Esophagus muscularis mucosa (tissue), 4 donors: Measurements from ENCODE around the gene PRKCD. TPM values are rescaled to one million over a fixed set of nuclear protein-coding genes. Genes with fewer than 3 reads are reported as not detected.

Experiments
- DNase-seq: peaks from one replicate; pipeline ENCODE4 v3.0.0-alpha.2; 2017; ENCODE audit errors: extremely low spot score
- H3K27ac ChIP-seq, 4 donors: fragments of 200-600 bp; sonication (generic); replicated peaks in 1 of 4; 1 replicate in 3 of 4; 2 replicates in 1 of 4; pipeline ENCODE4 v1.5.1; 2016 to 2019; ENCODE audit warnings: mild to moderate bottlenecking in 1 of 4
- H3K27me3 ChIP-seq, 4 donors: fragments of 200-600 bp; sonication (generic); one replicate each; pipeline versions ENCODE4 v1.5.1 to v1.6.0; 2016 to 2019
- H3K36me3 ChIP-seq, 4 donors: fragments of 200-600 bp; sonication (generic); one replicate each; pipeline ENCODE4 v1.5.1; 2016 to 2019
- H3K4me1 ChIP-seq, 4 donors: fragments of 200-600 bp; sonication (generic); one replicate each; pipeline ENCODE4 v1.5.1; 2016 to 2019
- H3K4me3 ChIP-seq, 4 donors: fragments of 200-600 bp; sonication (generic); 1 replicate in 2 of 4; 2 replicates in 2 of 4; pipeline ENCODE4 v1.5.1; 2016 to 2019; ENCODE audit warnings: mild to moderate bottlenecking in 4 of 4, moderate library complexity in 1 of 4
- H3K9me3 ChIP-seq, 4 donors: fragments of 200-600 bp; sonication (generic); 1 replicate in 3 of 4; 2 replicates in 1 of 4; pipeline ENCODE4 v1.5.1; 2016 to 2019
- EP300 ChIP-seq: sonication (generic); formaldehyde crosslinking; IDR thresholded peaks from one replicate; pipeline ENCODE4 v1.6.1; 2017; ENCODE audit warnings: antibody characterized with exemption
- POLR2A ChIP-seq: fragments of 450-650 bp; IDR thresholded peaks from one replicate; pipeline ENCODE4 v1.6.1; 2017; ENCODE audit warnings: antibody characterized with exemption, moderate library complexity, mild to moderate bottlenecking, low read depth
- POLR2AphosphoS5 ChIP-seq, 2 donors: sonication (generic); formaldehyde crosslinking; IDR thresholded peaks; one replicate each; pipeline ENCODE4 v1.6.1; 2017; ENCODE audit warnings: antibody characterized with exemption in 2 of 2
- WGBS: methylation state at CpG from one replicate; pipeline ENCODE4 v1.1.5; 2018; 5-methylcytosine and 5-hydroxymethylcytosine counted together
- intact Hi-C: fragments of 100-400 bp; cut with DNase I; formaldehyde crosslinking; loops from one replicate; pipeline ENCODE4 v1.15.1; 2023
- total RNA-seq, 4 donors: library from RNA; depleted of rRNA; stranded (reverse); fragments of >200 nt; gene quantifications; one replicate each; pipeline versions ENCODE4 v1.1.0 to v1.2.1, GENCODE V29; 2016
- TF ChIP-seq, protein P1 (sequence below), 3 experiments: fragments of 200-600 bp in 2 of 3; fragments of 450-650 bp in 1 of 3; sonication (generic) in 2 of 3; IDR thresholded peaks; one replicate each; pipeline ENCODE4 v1.5.1; 2017 to 2019; ENCODE audit warnings: antibody characterized with exemption in 3 of 3, mild to moderate bottlenecking in 2 of 3, moderate library complexity in 1 of 3

PRKCD gene
- total RNA-seq, 4 donors from 2014 or later, result 7.0 to 16.7 (median 12.4) TPM

- Histone ChIP-seq H3K4me3 (no peak overlapping the region), H3K36me3 (peaks cover 0 to 6% (median 0%) of the 10 kb centered on the region in 4 donors), H3K4me1 (peaks cover 34 to 91% (median 68%) of the 10 kb centered on the region in 4 donors), H3K27me3 (no peaks in the 10 kb centered on the region), H3K9me3 (no peaks in the 10 kb centered on the region), H3K27ac (peak overlapping the region; percentile 11 to 86 (median 83))
- DNase-seq, result no peak
- WGBS, result 79% methylated on average over 6 of the region's 6 CpGs
- intact Hi-C loops, result no loop called here
- TF ChIP-seq EP300 (no peak), POLR2A (no peak), POLR2AphosphoS5 (IDR thresholded peaks at IDR 0.05) (no peak)
- TF ChIP-seq, protein P1, sequence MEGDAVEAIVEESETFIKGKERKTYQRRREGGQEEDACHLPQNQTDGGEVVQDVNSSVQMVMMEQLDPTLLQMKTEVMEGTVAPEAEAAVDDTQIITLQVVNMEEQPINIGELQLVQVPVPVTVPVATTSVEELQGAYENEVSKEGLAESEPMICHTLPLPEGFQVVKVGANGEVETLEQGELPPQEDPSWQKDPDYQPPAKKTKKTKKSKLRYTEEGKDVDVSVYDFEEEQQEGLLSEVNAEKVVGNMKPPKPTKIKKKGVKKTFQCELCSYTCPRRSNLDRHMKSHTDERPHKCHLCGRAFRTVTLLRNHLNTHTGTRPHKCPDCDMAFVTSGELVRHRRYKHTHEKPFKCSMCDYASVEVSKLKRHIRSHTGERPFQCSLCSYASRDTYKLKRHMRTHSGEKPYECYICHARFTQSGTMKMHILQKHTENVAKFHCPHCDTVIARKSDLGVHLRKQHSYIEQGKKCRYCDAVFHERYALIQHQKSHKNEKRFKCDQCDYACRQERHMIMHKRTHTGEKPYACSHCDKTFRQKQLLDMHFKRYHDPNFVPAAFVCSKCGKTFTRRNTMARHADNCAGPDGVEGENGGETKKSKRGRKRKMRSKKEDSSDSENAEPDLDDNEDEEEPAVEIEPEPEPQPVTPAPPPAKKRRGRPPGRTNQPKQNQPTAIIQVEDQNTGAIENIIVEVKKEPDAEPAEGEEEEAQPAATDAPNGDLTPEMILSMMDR (IDR thresholded peaks at IDR 0.05), result no peak
Observed at GRCh38 chr3:53163444-53164387, 2.7 kb downstream of the PRKCD start.

GRCh38 chr3:53164911-53165310 lies 3.9 kb downstream of the PRKCD start:
- Histone ChIP-seq H3K4me1 (peaks cover 22 to 93% (median 62%) of the 10 kb centered on the region in 4 donors), H3K27me3 (no peaks in the 10 kb centered on the region), H3K4me3 (no peak overlapping the region), H3K36me3 (peaks cover 0 to 6% (median 0%) of the 10 kb centered on the region in 4 donors), H3K9me3 (no peaks in the 10 kb centered on the region), H3K27ac (no peak overlapping the region)
- no peak for DNase-seq
- intact Hi-C loops, result no loop called here
- TF ChIP-seq POLR2AphosphoS5 (IDR thresholded peaks at IDR 0.05), result no peak
- TF ChIP-seq POLR2A, result no peak
- TF ChIP-seq EP300, result no peak
- TF ChIP-seq, protein P1 (IDR thresholded peaks at IDR 0.05), result no peak
- 62% methylated on average over 9 of the region's 9 CpGs for WGBS

DNA sequence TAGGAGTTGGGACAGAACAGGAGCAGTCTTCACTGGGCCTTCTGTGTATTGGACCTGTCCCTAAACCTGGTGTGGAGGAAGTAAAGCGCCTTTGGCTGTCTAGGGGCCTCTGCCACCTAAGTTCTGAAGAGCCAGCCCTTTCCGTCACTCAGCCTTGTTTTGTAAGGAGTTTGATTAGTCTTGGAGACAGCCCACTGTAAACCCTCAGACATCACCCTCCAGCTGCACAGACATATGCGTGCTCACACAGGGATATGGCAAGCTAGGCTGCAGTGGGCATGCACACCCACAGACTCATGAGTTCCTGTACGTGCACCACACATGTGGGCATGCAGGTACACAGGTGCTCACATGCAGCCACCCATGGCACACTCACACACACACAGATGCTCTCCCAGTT lies 5.2 kb downstream of the PRKCD start:
- 83% methylated on average over 4 of the region's 4 CpGs for WGBS
- TF ChIP-seq EP300, result no peak
- H3K9me3 ChIP-seq, result no peaks in the 10 kb centered on the region
- H3K4me1 ChIP-seq, result peaks cover 16 to 96% (median 64%) of the 10 kb centered on the region in 4 donors
- intact Hi-C loops, result no loop called here
- DNase-seq, result no peak
- no peaks in the 10 kb centered on the region for H3K27me3 ChIP-seq
- H3K4me3 ChIP-seq, result no peak overlapping the region
- H3K36me3 ChIP-seq, result peaks cover 0 to 6% (median 0%) of the 10 kb centered on the region in 4 donors
- H3K27ac ChIP-seq, result peak overlapping the region in 2 of 4 donors; percentile 40 to 57

- peak overlapping the region; percentile 33 to 60 (median 48) for H3K27ac ChIP-seq
- H3K4me3 ChIP-seq, result peak overlapping the region in 1 of 4 donors; percentile 1
- no peaks in the 10 kb centered on the region for H3K9me3 ChIP-seq
- 60% methylated on average over 2 of the region's 9 CpGs for WGBS
- H3K27me3 ChIP-seq, result no peaks in the 10 kb centered on the region
- DNase-seq, result no peak
- intact Hi-C loops, result no loop called here
- peaks cover 16 to 98% (median 70%) of the 10 kb centered on the region in 4 donors for H3K4me1 ChIP-seq
- peaks cover 0 to 6% (median 0%) of the 10 kb centered on the region in 4 donors for H3K36me3 ChIP-seq
- TF ChIP-seq EP300, result no peak
- TF ChIP-seq, protein P1 (IDR thresholded peaks at IDR 0.05), result no peak
- TF ChIP-seq POLR2A, result no peak
- TF ChIP-seq POLR2AphosphoS5 (IDR thresholded peaks at IDR 0.05), result peak in 1 of 2 donors; percentile 33
Observed at GRCh38 chr3:53166781-53167291, 5.8 kb downstream of the PRKCD start.
